Inflammatory macrophage treated with lipopolysaccharide for 4 hours (primary cell): ENCODE data around the gene SWAP70.
A peak's percentile ranks its signal among the peaks of the same experiment; 100 is the strongest.

Source experiments
- DNase-seq: peaks from one replicate; pipeline ENCODE4 v3.0.0-alpha.2; 2020

Gene SWAP70

GRCh38 chr11:9651899-9652748, 11.8 kb upstream of the SWAP70 start:
- DNase-seq: no peak

GRCh38 chr11:9653871-9654270, 10.0 kb upstream of the SWAP70 start:
- DNase-seq: no peak

- no peak for DNase-seq
These were observed 7.0 kb upstream of the SWAP70 start for GRCh38 chr11:9656864-9657263.

- DNase-seq: no peak
These were observed 6.3 kb upstream of the SWAP70 start for GRCh38 chr11:9657531-9657930.

- DNase-seq: peak; percentile 92
These were observed 3.0 kb upstream of the SWAP70 start for GRCh38 chr11:9660886-9661285.

- peak; percentile 94 for DNase-seq
These were observed 1.6 kb upstream of the SWAP70 start for GRCh38 chr11:9662273-9662672.

- DNase-seq: peak; percentile 48
These were observed 647 bp downstream of the SWAP70 start for GRCh38 chr11:9664276-9665171.

GRCh38 chr11:9665749-9666148, 1.9 kb downstream of the SWAP70 start:
- DNase-seq: no peak

GRCh38 chr11:9669954-9670353, 6.1 kb downstream of the SWAP70 start:
- no peak for DNase-seq

GRCh38 chr11:9672288-9672916, 8.5 kb downstream of the SWAP70 start:
- DNase-seq: no peak

- DNase-seq: no peak
These were observed 9.0 kb downstream of the SWAP70 start for GRCh38 chr11:9672918-9673317.

- no peak for DNase-seq
These were observed 11.8 kb downstream of the SWAP70 start for GRCh38 chr11:9675691-9676090.

- DNase-seq: no peak
These were observed 14.1 kb downstream of the SWAP70 start for GRCh38 chr11:9677951-9678350.

GRCh38 chr11:9678576-9678975, 14.7 kb downstream of the SWAP70 start:
- DNase-seq: no peak

- no peak for DNase-seq
These were observed 16.2 kb downstream of the SWAP70 start for GRCh38 chr11:9680028-9680427.

GRCh38 chr11:9681583-9682372, 17.9 kb downstream of the SWAP70 start:
- no peak for DNase-seq

- DNase-seq: no peak
These were observed 24.0 kb downstream of the SWAP70 start for GRCh38 chr11:9687711-9688477.

- DNase-seq: peak; percentile 82
These were observed 25.0 kb downstream of the SWAP70 start for GRCh38 chr11:9688716-9689511.

GRCh38 chr11:9689721-9690120, 25.8 kb downstream of the SWAP70 start:
- no peak for DNase-seq

GRCh38 chr11:9691865-9692264, 28.0 kb downstream of the SWAP70 start:
- DNase-seq: peak; percentile 77

GRCh38 chr11:9692691-9693090, 28.8 kb downstream of the SWAP70 start:
- peak; percentile 72 for DNase-seq
